Nephron (organoid): Measurements from ENCODE around the gene HYCC1.

Source experiments
- H3K27ac Mint-ChIP-seq, 3 experiments: 2 replicates each; pipeline ENCODE4 v1.8.0; 2020; ENCODE audit warnings: mixed read lengths in 3 of 3, mild to moderate bottlenecking in 2 of 3, moderate library complexity in 1 of 3
- H3K27me3 Mint-ChIP-seq: 2 replicates; pipeline ENCODE4 v1.8.0; 2021; ENCODE audit warnings: low read depth, mild to moderate bottlenecking, moderate library complexity, mixed read lengths
- H3K36me3 Mint-ChIP-seq: 2 replicates; pipeline ENCODE4 v1.8.0; 2020; ENCODE audit warnings: low read depth, mixed read lengths
- H3K4me1 Mint-ChIP-seq: 2 replicates; pipeline ENCODE4 v1.8.0; 2020; ENCODE audit warnings: mixed read lengths
- H3K4me3 Mint-ChIP-seq, 3 experiments: 2 replicates each; pipeline ENCODE4 v1.8.0; 2020; ENCODE audit warnings: mild to moderate bottlenecking in 3 of 3, mixed read lengths in 3 of 3, moderate library complexity in 2 of 3
- H3K9me3 Mint-ChIP-seq: 2 replicates; pipeline ENCODE4 v1.8.0; 2020; ENCODE audit warnings: mixed read lengths
- CTCF ChIP-seq, 3 experiments: fragments of 200-600 bp; sonication (generic); IDR thresholded peaks; one replicate each; pipeline ENCODE4 v1.5.0; 2021; ENCODE audit warnings: antibody characterized with exemption in 3 of 3; ENCODE audit not compliant: unreplicated experiment in 3 of 3

The HYCC1 gene

GRCh38 chr7:23000597-23001360 lies 13.2 kb downstream of the HYCC1 start:
- Mint-ChIP-seq H3K9me3 (no peaks in the 10 kb centered on the region), H3K4me1 (peaks cover 6% of the 10 kb centered on the region), H3K36me3 (no peaks in the 10 kb centered on the region), H3K27me3 (no peaks in the 10 kb centered on the region), H3K4me3 (no peak overlapping the region), H3K27ac (no peak overlapping the region)
- TF ChIP-seq CTCF (IDR thresholded peaks at IDR 0.05; ENCODE audit: unreplicated experiment in 3 of 3), result no peak

DNA sequence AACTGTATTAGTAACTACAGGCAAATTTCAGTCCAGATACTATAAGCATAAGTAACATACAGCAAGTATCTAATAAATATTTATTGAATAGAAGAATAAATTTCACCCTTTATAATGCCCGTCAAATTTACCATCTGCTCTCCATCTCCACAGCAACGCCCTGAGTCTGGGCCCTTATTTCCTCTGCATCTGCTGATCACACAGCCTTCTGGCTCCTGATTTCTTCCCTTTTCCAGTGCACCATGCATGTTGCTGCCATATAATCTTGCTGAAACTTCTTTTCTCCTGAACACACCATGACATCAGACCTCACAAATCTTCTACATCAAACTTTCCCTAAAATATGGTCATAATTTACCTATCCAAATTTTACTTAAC lies 15.4 kb downstream of the HYCC1 start:
- Mint-ChIP-seq H3K4me3 (no peak overlapping the region), H3K36me3 (no peaks in the 10 kb centered on the region), H3K27me3 (no peaks in the 10 kb centered on the region), H3K9me3 (no peaks in the 10 kb centered on the region), H3K4me1 (peaks cover 2% of the 10 kb centered on the region), H3K27ac (no peak overlapping the region)
- no peak for TF ChIP-seq CTCF (IDR thresholded peaks at IDR 0.05; ENCODE audit: unreplicated experiment in 3 of 3)

GRCh38 chr7:22997871-22998518 lies 15.9 kb downstream of the HYCC1 start:
- Mint-ChIP-seq H3K4me3 (no peak overlapping the region), H3K36me3 (no peaks in the 10 kb centered on the region), H3K4me1 (no peaks in the 10 kb centered on the region), H3K9me3 (no peaks in the 10 kb centered on the region), H3K27me3 (no peaks in the 10 kb centered on the region), H3K27ac (no peak overlapping the region)
- TF ChIP-seq CTCF (IDR thresholded peaks at IDR 0.05; ENCODE audit: unreplicated experiment in 3 of 3), result no peak

DNA sequence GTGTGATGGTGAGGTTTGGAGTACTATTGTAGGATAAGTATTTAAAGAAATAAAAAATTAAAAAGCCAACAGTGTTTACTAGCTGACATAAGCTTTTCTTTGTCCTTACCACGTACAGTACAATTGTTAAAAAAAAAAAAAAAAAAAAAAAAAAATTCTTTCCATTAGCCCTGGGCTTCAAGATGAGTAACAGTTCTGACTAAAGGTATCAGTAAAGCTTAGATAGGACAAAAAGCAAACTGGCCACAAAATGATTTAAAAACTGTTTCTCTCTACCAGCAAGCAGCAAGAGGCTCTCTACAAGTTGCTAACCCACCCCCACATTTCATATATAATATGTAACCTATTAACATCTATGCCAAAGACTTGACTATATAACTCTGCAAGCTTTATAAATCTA lies 17.5 kb downstream of the HYCC1 start:
- no peaks in the 10 kb centered on the region for H3K4me1 Mint-ChIP-seq
- no peak overlapping the region for H3K4me3 Mint-ChIP-seq
- no peaks in the 10 kb centered on the region for H3K27me3 Mint-ChIP-seq
- no peak overlapping the region for H3K27ac Mint-ChIP-seq
- H3K36me3 Mint-ChIP-seq, result no peaks in the 10 kb centered on the region
- TF ChIP-seq CTCF (IDR thresholded peaks at IDR 0.05; ENCODE audit: unreplicated experiment in 3 of 3), result no peak
- H3K9me3 Mint-ChIP-seq, result no peaks in the 10 kb centered on the region

GRCh38 chr7:22995011-22995410 lies 18.9 kb downstream of the HYCC1 start:
- H3K36me3 Mint-ChIP-seq, result no peaks in the 10 kb centered on the region
- H3K4me1 Mint-ChIP-seq, result no peaks in the 10 kb centered on the region
- no peak for TF ChIP-seq CTCF (IDR thresholded peaks at IDR 0.05; ENCODE audit: unreplicated experiment in 3 of 3)
- H3K27me3 Mint-ChIP-seq, result no peaks in the 10 kb centered on the region
- H3K27ac Mint-ChIP-seq, result no peak overlapping the region
- no peak overlapping the region for H3K4me3 Mint-ChIP-seq
- H3K9me3 Mint-ChIP-seq, result no peaks in the 10 kb centered on the region
